GDM1 (cell line): ENCODE data around the gene PROM1.

ENCODE experiments used
- DNase-seq: peaks from one replicate; lab custom pipeline; 2025; lab: John Stamatoyannopoulos, UW

PROM1 gene

DNA sequence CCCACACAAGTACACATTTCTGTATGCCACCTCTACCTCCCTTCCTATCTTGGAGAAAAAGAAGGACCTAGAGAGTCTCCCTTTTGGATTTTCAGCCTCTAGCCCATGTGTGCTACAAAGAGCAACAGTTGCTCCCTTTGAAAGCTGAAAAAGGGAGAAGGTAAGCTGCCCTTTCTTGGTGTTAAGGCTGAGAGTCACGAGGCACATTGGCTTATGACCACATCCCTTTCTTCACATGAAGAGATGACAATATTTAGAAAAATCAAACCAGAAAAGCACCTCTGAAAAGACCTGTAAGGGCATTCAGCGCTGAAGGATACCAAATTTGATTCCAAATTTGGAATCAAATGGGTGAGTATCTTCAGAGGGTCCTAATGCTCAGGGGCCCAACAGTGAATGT lies 138.9 kb downstream of the PROM1 start:
- no peak for DNase-seq

DNA sequence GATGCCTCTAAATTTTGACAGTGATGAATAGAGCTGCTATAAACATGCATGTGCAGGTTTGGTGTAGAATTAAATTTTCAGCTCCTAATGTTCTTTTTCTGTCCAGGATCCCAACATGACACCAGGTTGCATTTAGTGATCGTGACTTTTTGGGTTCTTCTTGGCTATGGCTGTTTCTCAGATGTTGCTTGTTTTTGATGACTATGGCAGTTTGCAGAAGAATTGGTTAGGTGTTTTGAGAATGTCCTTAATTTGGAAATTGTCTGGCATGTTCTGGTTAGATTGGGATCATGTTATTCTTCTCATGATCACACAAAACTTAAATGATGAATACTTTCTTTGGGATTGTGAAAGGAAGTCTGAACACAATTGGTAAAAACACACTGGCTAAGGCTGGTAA lies 141.5 kb downstream of the PROM1 start:
- DNase-seq = no peak

DNA sequence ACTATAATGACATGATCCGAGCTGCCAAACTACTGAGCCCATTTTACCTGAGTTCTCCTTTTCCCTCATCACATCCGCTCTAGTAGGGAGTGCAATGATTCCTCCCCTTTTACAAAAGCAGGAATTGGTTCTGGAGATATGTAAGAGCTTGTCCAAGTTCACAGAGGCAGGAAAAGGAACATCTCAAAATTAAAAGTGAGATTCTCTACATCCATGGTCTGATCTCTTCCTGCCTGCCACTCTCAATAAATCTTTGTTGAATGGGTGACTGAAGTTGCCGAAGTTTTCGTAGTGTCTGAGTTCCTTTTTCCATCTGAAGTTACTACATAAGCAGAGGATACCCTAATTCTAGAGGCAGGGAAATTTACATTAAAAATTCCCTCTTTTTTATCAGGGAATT lies 145.2 kb downstream of the PROM1 start, which contains the start of gene FGFBP1:
Gene FGFBP1 (minus strand): TSS at position 101 of the 400 bp plus-strand sequence. CDS start 2,108 bp downstream, outside the sequence.
- DNase-seq = no peak

DNA sequence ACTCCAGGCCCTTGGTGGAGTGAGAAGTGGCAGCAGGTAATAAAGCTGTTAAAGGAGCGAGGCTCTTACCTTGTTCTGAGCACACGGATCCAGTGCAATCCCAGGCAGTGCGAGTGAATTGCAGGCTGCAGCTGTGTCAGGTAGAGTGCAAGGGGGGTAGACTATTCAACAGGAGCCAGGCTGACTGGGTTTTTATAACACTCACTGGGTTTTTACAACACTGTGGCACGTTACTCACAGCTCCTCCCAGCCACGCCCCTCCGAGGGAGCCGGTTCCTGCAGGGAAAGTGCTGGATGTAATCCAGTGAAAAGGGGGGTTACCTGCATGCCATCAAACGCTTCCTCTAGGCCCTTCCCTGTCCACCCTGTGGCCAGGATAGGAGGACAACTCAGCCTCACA lies 145.6 kb downstream of the PROM1 start:
- no peak for DNase-seq

DNA sequence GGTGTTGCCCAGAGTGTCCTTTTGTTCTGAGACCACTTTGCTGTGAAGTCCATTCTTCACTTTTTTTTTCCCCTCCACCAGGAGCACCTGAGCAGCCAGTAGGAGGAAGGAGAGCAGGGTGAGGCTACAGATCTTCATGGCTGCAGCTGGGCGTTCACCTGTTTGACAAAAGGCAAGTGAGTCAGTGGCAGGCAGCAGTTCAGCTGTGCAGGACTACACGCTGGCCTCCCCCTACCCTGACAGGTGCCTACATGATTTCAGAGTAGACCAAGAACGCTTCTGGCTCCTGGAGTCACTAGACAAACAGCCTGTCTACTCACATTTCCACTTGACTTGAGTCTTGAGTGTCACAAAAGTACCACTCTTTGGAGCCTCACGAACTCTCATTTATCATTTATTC lies 147.3 kb downstream of the PROM1 start:
- no peak for DNase-seq

DNA sequence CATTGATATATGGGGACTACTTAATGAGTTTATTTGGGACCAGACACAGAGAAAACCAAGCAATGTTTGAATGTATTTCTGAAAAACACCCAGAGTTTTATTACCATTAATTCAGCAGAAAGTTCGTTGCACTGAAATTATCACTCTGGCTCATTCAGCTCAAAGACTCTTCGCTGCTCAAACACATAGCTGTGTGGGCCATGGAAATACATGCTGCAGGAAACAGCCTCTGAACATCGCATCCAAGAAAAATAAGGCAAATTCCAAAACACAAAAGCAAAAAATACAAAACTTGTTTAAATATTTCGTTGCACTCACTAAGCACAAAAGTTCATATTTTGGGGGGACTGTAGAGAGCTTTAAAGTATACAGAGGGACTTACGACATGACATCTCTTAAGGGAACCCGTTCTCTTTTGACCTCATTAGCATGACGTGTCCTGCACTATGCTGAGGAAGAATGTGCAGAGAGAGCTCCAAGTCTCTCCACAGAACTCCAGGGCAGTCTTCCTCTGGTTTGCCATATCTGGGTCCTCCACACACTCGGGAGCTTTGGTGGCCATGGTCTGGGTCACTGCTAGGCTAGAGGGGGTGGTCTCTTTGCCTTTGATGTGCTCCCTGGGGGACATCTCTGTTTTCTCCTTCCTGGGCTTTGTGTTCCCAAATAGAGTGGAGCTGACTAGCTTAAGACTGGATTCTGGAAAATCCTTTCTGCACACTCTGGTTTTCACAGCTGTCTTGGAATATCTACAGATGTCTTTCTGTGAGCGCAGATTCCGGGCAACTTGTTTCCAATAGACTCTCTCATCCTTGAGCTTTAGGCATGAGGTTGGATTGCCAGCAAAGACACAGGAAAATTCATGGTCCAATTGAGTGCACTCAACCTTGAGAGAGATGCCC lies 148.1 kb downstream of the PROM1 start:
- DNase-seq = no peak

DNA sequence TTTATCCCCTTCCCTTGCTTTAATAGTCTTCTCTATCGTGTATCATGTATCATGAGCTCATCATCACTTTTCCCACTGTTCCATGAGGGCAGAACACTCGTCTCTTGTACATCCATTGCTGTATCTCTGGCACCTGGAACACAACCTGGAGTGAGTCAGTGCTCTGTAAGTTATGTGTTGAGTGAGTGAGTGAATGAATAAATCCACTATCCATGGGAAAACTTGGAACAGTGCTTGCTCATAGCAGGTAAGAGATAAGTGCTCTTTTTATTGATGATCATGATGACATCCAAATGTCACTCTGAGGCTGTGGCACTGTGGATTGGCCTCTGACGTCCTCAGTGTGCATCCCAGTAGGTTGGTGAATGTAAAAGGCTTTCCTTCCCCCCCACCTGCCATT lies 149.6 kb downstream of the PROM1 start:
- DNase-seq = no peak

DNA sequence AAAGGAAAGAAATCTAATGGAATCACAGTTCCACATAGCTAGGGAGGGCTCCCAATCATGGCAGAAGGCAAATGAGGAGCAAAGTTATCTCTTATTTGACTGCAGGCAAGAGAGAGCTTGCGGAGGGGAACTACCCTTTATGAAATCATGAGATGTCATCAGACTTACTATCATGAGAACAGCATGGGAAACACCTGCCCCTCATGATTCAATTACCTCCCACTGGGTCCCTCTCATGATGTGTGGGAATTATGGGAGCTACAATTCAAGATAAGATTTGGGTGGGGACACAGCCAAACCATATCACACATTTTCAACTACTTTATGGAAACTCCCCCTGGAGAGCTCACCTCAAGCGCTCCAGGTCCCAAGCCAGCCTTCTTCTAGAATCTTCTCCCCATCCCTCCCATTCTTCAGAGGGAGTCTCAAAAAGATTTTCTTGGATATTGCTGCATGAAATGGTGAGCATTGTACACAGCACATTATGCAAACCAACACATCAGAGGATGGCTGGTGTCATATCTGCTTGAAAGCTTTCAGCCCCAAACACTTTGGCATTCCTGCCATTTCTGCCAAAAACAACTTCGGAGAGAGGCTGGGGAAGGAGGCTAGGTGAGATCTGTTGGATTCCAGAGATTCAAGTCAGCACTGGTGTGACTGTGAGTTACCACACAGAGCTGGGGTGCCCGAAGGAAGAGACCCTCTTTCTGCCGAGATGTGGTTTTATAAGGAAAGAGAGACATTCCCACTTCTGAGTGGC lies 152.2 kb downstream of the PROM1 start:
- no peak for DNase-seq

DNA sequence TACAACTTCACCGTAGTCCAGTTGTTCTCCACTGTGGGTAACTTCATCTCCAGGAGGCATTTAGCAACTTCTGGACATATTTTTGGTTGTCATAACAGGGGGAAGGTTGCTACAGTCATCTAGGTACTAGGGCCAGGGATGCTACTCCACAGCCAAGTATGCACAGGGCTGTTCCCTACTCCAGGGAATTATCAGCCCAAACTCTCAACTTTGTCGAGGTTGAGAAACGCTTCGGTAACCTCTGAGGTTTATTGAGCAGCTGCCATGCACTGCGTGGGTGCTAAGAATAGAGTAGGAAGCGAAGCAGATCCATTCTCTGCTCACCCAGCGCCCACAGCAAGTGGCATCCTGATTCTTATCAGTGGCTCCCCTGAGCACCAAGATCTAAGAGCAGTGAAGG lies 153.5 kb downstream of the PROM1 start:
- no peak for DNase-seq

DNA sequence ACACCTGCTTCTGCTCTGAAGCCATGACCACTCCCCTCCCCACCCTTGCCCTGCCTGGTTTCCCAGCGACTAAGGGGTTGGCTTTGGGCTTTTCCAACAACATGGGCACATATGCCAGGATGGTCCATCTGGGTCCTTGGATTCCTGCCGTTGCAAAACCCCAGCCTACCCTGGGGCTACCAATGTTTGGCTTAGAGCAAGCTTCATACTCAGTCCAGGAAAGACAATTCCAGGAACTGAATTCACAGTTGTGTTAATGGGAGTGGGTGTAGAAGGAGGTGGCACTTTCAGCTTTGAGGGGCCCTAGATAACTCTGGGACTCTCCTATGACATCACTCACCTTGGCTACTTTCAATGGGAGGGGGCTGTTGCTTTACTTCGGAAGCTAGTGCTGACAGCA lies 154.3 kb downstream of the PROM1 start:
- DNase-seq = no peak

DNA sequence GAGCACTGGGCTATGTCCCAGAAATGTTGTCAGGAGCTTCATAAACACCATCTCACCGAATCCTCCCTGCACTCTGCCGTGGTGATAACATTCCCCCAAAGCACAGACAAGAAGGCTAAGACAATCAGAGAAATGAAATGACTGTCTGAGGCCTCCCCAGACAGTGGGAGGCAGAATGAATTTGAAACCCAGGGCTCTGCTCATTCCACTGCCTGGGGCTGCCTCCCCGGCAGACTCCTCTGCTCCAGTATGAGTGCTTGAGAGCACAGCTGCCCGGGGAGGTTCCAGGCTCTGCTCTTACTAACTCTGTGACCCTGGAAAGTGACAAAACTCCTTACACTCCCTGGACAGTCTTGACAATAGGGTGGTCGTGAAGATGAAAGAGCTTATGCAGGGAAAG lies 154.9 kb downstream of the PROM1 start:
- no peak for DNase-seq

DNA sequence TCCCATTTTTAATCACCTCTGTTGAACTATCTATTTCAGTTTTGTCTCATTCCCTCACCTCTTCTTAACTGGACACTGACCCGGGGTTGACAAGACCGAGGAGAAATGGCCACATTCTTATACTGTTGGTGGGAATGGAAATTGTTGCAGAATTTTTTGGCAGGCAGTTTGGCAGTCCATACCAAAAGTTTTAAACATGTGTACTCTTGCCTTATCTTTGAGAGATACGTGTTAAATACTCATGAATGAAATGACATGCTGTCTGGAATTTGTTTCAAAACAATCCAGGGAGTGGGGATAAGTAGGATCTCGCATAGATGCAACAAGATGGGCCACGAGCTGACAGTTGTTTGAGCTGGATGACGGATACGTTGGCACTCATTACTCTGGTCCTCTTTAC lies 157.3 kb downstream of the PROM1 start:
- DNase-seq = no peak

DNA sequence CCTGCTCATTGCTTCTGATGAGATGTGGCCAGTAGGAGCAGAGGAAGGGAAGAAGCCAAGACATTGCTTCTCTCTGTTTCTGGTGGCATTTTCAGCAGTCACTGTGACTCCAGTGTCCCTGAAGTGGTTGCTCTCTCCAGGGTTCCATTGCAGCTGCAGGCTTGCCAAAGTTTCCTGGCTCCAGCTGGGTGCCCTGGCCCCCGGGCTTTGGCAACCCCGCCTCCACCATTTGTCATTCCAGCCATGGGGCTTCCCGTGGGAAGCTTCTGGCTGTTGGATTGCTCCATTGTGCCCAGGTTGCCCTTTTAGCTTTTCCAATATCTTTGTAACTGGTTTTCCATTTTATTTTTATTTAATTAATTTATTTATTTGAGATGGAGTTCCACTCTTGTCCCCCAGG lies 158.0 kb downstream of the PROM1 start:
- no peak for DNase-seq

DNA sequence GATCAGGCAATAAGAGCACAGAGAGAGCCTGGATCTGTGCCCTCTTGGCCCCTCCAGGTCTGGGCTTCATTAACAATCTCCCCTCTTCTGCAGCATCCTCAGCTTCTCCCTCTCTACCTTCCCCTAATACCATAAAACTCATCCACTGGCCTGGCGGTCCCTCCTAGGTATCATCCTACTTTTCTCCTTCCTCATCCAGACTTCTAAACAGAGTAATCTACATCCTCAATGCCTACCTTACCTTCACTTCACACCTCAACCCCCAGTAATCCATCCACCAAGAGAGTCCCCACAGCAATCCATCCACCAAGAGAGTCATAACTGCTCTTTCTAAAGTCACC lies 162.3 kb downstream of the PROM1 start:
- no peak for DNase-seq

DNA sequence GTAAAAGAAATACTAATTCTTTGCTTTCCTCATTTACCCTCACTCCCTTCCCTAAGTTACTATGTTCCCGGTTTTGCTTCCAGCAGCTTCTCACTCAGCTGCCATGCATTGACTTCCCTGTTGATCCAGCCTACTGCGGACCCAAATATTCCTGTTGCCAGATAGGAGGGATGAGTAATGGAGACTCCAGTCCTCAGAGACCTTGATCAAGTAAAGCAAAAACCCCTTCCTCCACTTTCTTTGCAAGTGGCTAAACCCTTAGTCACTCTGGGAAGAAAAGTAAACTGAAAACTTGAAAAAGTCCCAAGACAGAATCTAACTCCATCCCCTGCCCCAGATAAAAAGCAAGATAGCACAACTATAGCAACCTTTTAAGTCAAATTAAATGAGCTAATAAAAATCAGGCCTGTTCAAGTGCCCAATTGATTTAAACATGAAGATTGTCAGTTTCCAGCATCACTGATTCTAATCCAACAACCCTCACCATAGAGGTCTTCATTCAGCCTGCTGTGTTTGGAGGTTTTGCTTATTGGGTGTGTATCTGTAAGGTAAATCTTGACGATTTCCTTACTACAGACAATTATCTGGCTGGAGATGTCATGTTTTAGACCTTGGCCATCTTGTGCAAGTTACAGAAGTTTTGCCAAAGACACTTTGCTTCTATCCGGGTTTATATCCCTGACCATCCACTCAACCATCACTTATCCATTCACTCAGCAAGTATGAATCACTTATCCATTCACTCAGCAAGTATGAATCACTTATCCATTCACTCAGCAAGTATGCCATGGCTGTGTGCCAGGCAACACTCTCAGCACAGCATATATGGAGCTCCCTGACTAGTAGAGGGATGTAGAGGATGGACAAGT lies 162.9 kb downstream of the PROM1 start:
- no peak for DNase-seq

DNA sequence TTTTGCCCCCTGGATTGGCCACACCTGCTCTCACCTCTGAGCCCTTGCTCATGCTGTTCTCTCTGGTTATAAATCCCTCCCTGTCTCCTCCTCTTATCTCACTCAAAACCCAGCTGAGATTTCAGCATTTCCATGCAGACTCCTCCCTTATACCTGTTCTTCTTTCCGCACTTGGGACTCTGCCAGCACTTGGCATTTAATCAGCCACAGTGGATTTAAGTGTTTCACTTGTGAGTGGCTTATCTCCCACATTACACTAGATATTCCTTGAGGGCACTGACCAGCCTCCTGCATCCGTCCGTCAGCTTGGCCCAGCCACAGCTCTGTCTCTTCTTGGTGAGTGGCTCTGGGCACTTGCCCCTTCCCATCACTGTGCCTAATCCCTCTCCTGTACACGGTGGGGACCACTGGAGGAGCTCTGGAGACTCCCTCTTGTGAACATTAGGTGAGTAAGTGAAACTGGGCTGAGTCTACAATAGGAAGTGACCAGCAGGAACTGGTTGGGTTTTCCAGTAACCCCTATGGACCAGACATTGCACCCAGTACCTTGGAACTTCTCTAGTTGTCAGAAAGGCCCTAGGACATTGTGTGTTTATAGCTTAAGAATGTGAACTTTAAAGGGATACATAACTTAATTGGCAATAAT lies 165.2 kb downstream of the PROM1 start:
- DNase-seq = no peak
